ENCODE data around the gene SLC15A4. TPM values are rescaled to one million over a fixed set of nuclear protein-coding genes. Genes with fewer than 3 reads are reported as not detected.
"Not testable (repeated sequence)": the region's sequence is repeated elsewhere in the genome, so short reads cannot be mapped to it uniquely, and the experiment has no call there.

Gene SLC15A4
- polyA plus RNA-seq, 1 donor = 22.4 TPM

GRCh38 chr12:128814411-128815261 lies 9.1 kb downstream of the SLC15A4 start:
- DNase-seq (ENCODE audit: low read depth) = no peak

- no peak for DNase-seq (ENCODE audit: low read depth)
Measured at GRCh38 chr12:128813883-128814282, 9.9 kb downstream of the SLC15A4 start.

- DNase-seq (ENCODE audit: low read depth) = no peak
Measured at GRCh38 chr12:128813392-128813791, 10.4 kb downstream of the SLC15A4 start.

- DNase-seq (ENCODE audit: low read depth) = no peak
Measured at GRCh38 chr12:128811806-128812205, 12.0 kb downstream of the SLC15A4 start.

- DNase-seq (ENCODE audit: low read depth) = no peak
Measured at GRCh38 chr12:128810182-128811127, 13.3 kb downstream of the SLC15A4 start.

- no peak for DNase-seq (ENCODE audit: low read depth)
Measured at GRCh38 chr12:128808651-128809050, 15.1 kb downstream of the SLC15A4 start.

GRCh38 chr12:128807161-128807724 lies 16.5 kb downstream of the SLC15A4 start:
- DNase-seq (ENCODE audit: low read depth) = no peak

- DNase-seq (ENCODE audit: low read depth) = no peak
Measured at GRCh38 chr12:128806573-128806972, 17.2 kb downstream of the SLC15A4 start.

- not testable (repeated sequence) for DNase-seq (ENCODE audit: low read depth)
Measured at GRCh38 chr12:128805406-128805805, 18.4 kb downstream of the SLC15A4 start.

- DNase-seq (ENCODE audit: low read depth) = no peak
Measured at GRCh38 chr12:128804762-128805161, 19.0 kb downstream of the SLC15A4 start.

GRCh38 chr12:128803788-128804187 lies 20.0 kb downstream of the SLC15A4 start:
- no peak for DNase-seq (ENCODE audit: low read depth)

GRCh38 chr12:128802756-128803155 lies 21.0 kb downstream of the SLC15A4 start:
- DNase-seq (ENCODE audit: low read depth) = no peak

GRCh38 chr12:128801879-128802391 lies 21.8 kb downstream of the SLC15A4 start:
- no peak for DNase-seq (ENCODE audit: low read depth)

- DNase-seq (ENCODE audit: low read depth) = no peak
Measured at GRCh38 chr12:128800606-128801005, 23.2 kb downstream of the SLC15A4 start.

- DNase-seq (ENCODE audit: low read depth) = no peak
Measured at GRCh38 chr12:128798571-128799341, 25.0 kb downstream of the SLC15A4 start.

GRCh38 chr12:128797119-128798118 lies 26.3 kb downstream of the SLC15A4 start:
- no peak for DNase-seq (ENCODE audit: low read depth)

- no peak for DNase-seq (ENCODE audit: low read depth)
Measured at GRCh38 chr12:128796439-128797118, 27.2 kb downstream of the SLC15A4 start.

GRCh38 chr12:128795530-128796361 lies 28.0 kb downstream of the SLC15A4 start:
- DNase-seq (ENCODE audit: low read depth) = no peak
